GM19438 (cell line): ENCODE data around the gene MTHFD1.

Experiments
- ATAC-seq: cut with Tn5 transposase; IDR thresholded peaks from one replicate; pipeline ENCODE4 v1.9.1; 2021; ENCODE audit warnings: low read depth; ENCODE audit not compliant: unreplicated experiment

MTHFD1 gene

GRCh38 chr14:64478634-64479250 lies 90.6 kb downstream of the MTHFD1 start:
- ATAC-seq = no peak

GRCh38 chr14:64488590-64489099 lies 100.5 kb downstream of the MTHFD1 start:
- no peak for ATAC-seq

GRCh38 chr14:64491637-64492036 lies 103.5 kb downstream of the MTHFD1 start:
- ATAC-seq = no peak

GRCh38 chr14:64493455-64493854 lies 105.3 kb downstream of the MTHFD1 start:
- no peak for ATAC-seq

GRCh38 chr14:64495252-64495651 lies 107.1 kb downstream of the MTHFD1 start:
- ATAC-seq = no peak

- no peak for ATAC-seq
Observed at GRCh38 chr14:64496764-64497163, 108.6 kb downstream of the MTHFD1 start.

- ATAC-seq = no peak
Observed at GRCh38 chr14:64500088-64500487, 111.9 kb downstream of the MTHFD1 start.

- no peak for ATAC-seq
Observed at GRCh38 chr14:64501411-64502171, 113.4 kb downstream of the MTHFD1 start.

- no peak for ATAC-seq
Observed at GRCh38 chr14:64502456-64502855, 114.3 kb downstream of the MTHFD1 start.

- ATAC-seq = no peak
Observed at GRCh38 chr14:64502887-64503433, 114.8 kb downstream of the MTHFD1 start.

- ATAC-seq = peak; percentile 56
Observed at GRCh38 chr14:64503434-64504309, 115.5 kb downstream of the MTHFD1 start, which contains the start of gene ZBTB25. ZBTB25 (minus strand) TSS chr14:64503838; CDS start chr14:64490533, 13,305 bp downstream.

GRCh38 chr14:64504310-64504896 lies 116.2 kb downstream of the MTHFD1 start, which contains the start of gene ZBTB1:
ZBTB1 (plus strand) TSS chr14:64504770; CDS start chr14:64521505, 16,735 bp downstream.
- peak; percentile 18 for ATAC-seq

GRCh38 chr14:64504897-64505794 lies 117.0 kb downstream of the MTHFD1 start:
- ATAC-seq = peak; percentile 20

GRCh38 chr14:64506721-64507120 lies 118.6 kb downstream of the MTHFD1 start:
- ATAC-seq = no peak

- no peak for ATAC-seq
Observed at GRCh38 chr14:64507376-64508156, 119.4 kb downstream of the MTHFD1 start.

- ATAC-seq = no peak
Observed at GRCh38 chr14:64508215-64508776, 120.1 kb downstream of the MTHFD1 start.

GRCh38 chr14:64509036-64509435 lies 120.9 kb downstream of the MTHFD1 start:
- no peak for ATAC-seq
